ENCODE results near the gene TTN. TPM values are rescaled to one million over a fixed set of nuclear protein-coding genes. Genes with fewer than 3 reads are reported as not detected.

TTN gene
- total and polyA plus RNA-seq, 4 donors: 0.01 to 3.0 (median 0.80) TPM

DNA sequence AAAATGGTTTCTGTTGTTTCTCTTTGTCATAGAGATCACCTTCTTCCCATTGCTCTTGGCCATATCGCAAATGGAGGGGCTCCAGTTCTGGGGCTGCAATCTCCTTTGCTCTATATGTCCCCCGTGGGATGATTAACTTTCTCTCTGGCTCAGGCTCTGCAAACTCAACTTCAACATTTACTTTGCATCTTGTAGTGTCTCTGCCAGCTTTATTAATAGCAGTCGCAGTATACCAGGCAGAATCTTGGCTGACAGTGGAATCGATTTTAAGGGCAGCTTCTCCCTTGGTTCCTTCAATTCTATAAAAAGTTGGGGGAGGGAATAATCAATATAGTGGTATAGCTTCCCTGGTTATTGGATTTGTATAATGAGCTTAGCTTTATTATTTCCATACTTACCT is 30.5 kb downstream of the TTN start:
- peaks cover 0 to 5% (median 0%) of the 10 kb centered on the region in 4 donors for H3K27me3 ChIP-seq (ENCODE audit: control insufficient read depth in 4 of 4, insufficient read depth in 4 of 4, low read length in 3 of 4)
- no peak overlapping the region for H3K27ac ChIP-seq (ENCODE audit: low read depth in 1 of 2, low read length in 2 of 2)
- H3K36me3 ChIP-seq (ENCODE audit: control insufficient read depth in 4 of 4, insufficient read depth in 3 of 4, low read depth in 1 of 4, low read length in 3 of 4): no peaks in the 10 kb centered on the region
- peaks cover 0 to 3% (median 0%) of the 10 kb centered on the region in 4 donors for H3K9me3 ChIP-seq (ENCODE audit: control insufficient read depth in 4 of 4, low read length in 3 of 4)
- no peak overlapping the region for H3K9ac ChIP-seq (ENCODE audit: low read depth in 1 of 2, low read length in 2 of 2)
- no peak overlapping the region for H3K4me3 ChIP-seq (ENCODE audit: low read depth in 1 of 3, low read length in 3 of 3)
- no peaks in the 10 kb centered on the region for H3K4me1 ChIP-seq (ENCODE audit: control insufficient read depth in 4 of 4, insufficient read depth in 4 of 4, low read length in 3 of 4)
- TF ChIP-seq YY1 (IDR thresholded peaks at IDR 0.05): no peak
- no peak for TF ChIP-seq HNF4A (conservative IDR thresholded peaks at IDR 0.05)
- TF ChIP-seq FOXA2 (IDR thresholded peaks at IDR 0.05): no peak
- TF ChIP-seq, protein P1, sequence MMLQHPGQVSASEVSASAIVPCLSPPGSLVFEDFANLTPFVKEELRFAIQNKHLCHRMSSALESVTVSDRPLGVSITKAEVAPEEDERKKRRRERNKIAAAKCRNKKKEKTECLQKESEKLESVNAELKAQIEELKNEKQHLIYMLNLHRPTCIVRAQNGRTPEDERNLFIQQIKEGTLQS (IDR thresholded peaks at IDR 0.05): no peak
- TF ChIP-seq NR2F2 (IDR thresholded peaks at IDR 0.05): no peak
- no peak for TF ChIP-seq GABPA (IDR thresholded peaks at IDR 0.05 in 1 of 2, conservative IDR thresholded peaks at IDR 0.05 in 1 of 2)
- no peak for TF ChIP-seq FOXA1 (IDR thresholded peaks at IDR 0.05)
- TF ChIP-seq RXRA (IDR thresholded peaks at IDR 0.05): no peak
- TF ChIP-seq TAF1 (conservative IDR thresholded peaks at IDR 0.05): no peak
- no peak for TF ChIP-seq SP1 (IDR thresholded peaks at IDR 0.05)
- TF ChIP-seq, protein P2, sequence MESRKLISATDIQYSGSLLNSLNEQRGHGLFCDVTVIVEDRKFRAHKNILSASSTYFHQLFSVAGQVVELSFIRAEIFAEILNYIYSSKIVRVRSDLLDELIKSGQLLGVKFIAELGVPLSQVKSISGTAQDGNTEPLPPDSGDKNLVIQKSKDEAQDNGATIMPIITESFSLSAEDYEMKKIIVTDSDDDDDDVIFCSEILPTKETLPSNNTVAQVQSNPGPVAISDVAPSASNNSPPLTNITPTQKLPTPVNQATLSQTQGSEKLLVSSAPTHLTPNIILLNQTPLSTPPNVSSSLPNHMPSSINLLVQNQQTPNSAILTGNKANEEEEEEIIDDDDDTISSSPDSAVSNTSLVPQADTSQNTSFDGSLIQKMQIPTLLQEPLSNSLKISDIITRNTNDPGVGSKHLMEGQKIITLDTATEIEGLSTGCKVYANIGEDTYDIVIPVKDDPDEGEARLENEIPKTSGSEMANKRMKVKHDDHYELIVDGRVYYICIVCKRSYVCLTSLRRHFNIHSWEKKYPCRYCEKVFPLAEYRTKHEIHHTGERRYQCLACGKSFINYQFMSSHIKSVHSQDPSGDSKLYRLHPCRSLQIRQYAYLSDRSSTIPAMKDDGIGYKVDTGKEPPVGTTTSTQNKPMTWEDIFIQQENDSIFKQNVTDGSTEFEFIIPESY (IDR thresholded peaks at IDR 0.05): no peak
- TF ChIP-seq, protein P3, sequence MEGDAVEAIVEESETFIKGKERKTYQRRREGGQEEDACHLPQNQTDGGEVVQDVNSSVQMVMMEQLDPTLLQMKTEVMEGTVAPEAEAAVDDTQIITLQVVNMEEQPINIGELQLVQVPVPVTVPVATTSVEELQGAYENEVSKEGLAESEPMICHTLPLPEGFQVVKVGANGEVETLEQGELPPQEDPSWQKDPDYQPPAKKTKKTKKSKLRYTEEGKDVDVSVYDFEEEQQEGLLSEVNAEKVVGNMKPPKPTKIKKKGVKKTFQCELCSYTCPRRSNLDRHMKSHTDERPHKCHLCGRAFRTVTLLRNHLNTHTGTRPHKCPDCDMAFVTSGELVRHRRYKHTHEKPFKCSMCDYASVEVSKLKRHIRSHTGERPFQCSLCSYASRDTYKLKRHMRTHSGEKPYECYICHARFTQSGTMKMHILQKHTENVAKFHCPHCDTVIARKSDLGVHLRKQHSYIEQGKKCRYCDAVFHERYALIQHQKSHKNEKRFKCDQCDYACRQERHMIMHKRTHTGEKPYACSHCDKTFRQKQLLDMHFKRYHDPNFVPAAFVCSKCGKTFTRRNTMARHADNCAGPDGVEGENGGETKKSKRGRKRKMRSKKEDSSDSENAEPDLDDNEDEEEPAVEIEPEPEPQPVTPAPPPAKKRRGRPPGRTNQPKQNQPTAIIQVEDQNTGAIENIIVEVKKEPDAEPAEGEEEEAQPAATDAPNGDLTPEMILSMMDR (IDR thresholded peaks at IDR 0.05; ENCODE audit: low read depth, low read length, missing input control): no peak
- TF ChIP-seq EGR1 (IDR thresholded peaks at IDR 0.05; ENCODE audit: low read depth in 2 of 2): no peak
- no peak for TF ChIP-seq JUND (IDR thresholded peaks at IDR 0.05)
- TF ChIP-seq, protein P4, sequence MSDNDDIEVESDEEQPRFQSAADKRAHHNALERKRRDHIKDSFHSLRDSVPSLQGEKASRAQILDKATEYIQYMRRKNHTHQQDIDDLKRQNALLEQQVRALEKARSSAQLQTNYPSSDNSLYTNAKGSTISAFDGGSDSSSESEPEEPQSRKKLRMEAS (IDR thresholded peaks at IDR 0.05): no peak
- TF ChIP-seq, protein P5, sequence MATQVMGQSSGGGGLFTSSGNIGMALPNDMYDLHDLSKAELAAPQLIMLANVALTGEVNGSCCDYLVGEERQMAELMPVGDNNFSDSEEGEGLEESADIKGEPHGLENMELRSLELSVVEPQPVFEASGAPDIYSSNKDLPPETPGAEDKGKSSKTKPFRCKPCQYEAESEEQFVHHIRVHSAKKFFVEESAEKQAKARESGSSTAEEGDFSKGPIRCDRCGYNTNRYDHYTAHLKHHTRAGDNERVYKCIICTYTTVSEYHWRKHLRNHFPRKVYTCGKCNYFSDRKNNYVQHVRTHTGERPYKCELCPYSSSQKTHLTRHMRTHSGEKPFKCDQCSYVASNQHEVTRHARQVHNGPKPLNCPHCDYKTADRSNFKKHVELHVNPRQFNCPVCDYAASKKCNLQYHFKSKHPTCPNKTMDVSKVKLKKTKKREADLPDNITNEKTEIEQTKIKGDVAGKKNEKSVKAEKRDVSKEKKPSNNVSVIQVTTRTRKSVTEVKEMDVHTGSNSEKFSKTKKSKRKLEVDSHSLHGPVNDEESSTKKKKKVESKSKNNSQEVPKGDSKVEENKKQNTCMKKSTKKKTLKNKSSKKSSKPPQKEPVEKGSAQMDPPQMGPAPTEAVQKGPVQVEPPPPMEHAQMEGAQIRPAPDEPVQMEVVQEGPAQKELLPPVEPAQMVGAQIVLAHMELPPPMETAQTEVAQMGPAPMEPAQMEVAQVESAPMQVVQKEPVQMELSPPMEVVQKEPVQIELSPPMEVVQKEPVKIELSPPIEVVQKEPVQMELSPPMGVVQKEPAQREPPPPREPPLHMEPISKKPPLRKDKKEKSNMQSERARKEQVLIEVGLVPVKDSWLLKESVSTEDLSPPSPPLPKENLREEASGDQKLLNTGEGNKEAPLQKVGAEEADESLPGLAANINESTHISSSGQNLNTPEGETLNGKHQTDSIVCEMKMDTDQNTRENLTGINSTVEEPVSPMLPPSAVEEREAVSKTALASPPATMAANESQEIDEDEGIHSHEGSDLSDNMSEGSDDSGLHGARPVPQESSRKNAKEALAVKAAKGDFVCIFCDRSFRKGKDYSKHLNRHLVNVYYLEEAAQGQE (IDR thresholded peaks at IDR 0.05): no peak
- TF ChIP-seq RAD21 (IDR thresholded peaks at IDR 0.05): no peak
- TF ChIP-seq HNF4G (IDR thresholded peaks at IDR 0.05): no peak
- 87% methylated on average over 4 of the region's 4 CpGs for WGBS
- DNase-seq (ENCODE audit: low spot score): no peak

Data from liver (tissue), 9 donors.